ENCODE results near the gene ABCF1. TPM values are rescaled to one million over a fixed set of nuclear protein-coding genes. Genes with fewer than 3 reads are reported as not detected.
"Not testable (repeated sequence)": the region's sequence is repeated elsewhere in the genome, so short reads cannot be mapped to it uniquely, and the experiment has no call there.

The ABCF1 gene
- 10 to 100 TPM; 41.7 to 46.4 (median 45.0) TPM for total RNA-seq

DNA sequence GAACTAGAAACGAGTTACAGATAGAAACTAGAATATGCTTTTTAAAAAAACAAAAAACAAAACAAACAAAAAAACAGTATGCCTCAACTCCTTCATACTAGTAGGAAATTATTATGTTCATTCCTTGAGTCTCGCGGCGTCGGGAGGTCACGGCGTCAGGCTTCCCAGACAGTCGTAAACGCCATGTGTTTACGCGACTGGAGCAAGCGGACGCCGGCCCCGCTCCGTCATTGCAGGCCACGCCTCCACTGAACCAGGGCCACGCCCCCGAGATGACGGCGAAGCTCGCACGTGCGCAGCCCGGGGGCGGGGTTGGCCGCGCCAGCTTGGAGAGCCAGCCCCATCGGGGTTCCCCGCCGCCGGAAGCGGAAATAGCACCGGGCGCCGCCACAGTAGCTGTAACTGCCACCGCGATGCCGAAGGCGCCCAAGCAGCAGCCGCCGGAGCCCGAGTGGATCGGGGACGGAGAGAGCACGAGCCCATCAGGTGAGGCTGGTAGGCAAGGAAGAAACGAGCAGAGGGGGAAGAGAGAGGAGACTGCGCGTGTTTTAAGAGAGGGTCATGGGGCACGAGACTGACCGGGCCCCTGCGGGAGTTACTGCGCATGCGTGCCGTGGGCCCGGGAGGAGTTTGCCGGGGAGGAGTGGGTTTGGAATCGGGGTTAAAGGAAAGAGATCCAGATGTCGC is at the start of gene ABCF1:
Gene ABCF1 (plus strand): TSS at position 368 of the 687 bp plus-strand sequence. CDS start 46 bp downstream, at position 414.
- Histone ChIP-seq H3K27me3 (no peaks in the 10 kb centered on the region), H3K9me3 (no peaks in the 10 kb centered on the region), H3K36me3 (peaks cover 5% of the 10 kb centered on the region), H3K4me1 (peaks cover 37% of the 10 kb centered on the region), H3K4me3 (peak within 1 kb of the TSS; percentile 71), H3K27ac (peak within 1 kb of the TSS; percentile 94)
- under 1% methylated on average over 54 of the region's 59 CpGs for WGBS
- DNase-seq (ENCODE audit: low spot score in 2 of 2): peak; percentile 99
- peak; percentile 51 to 90 (median 87) for TF ChIP-seq POLR2AphosphoS5 (IDR thresholded peaks at IDR 0.05)
- peak in 1 of 2 donors; percentile 58 for TF ChIP-seq POLR2A (IDR thresholded peaks at IDR 0.05)
- TF ChIP-seq EP300 (IDR thresholded peaks at IDR 0.05): no peak
- TF ChIP-seq, protein P1, sequence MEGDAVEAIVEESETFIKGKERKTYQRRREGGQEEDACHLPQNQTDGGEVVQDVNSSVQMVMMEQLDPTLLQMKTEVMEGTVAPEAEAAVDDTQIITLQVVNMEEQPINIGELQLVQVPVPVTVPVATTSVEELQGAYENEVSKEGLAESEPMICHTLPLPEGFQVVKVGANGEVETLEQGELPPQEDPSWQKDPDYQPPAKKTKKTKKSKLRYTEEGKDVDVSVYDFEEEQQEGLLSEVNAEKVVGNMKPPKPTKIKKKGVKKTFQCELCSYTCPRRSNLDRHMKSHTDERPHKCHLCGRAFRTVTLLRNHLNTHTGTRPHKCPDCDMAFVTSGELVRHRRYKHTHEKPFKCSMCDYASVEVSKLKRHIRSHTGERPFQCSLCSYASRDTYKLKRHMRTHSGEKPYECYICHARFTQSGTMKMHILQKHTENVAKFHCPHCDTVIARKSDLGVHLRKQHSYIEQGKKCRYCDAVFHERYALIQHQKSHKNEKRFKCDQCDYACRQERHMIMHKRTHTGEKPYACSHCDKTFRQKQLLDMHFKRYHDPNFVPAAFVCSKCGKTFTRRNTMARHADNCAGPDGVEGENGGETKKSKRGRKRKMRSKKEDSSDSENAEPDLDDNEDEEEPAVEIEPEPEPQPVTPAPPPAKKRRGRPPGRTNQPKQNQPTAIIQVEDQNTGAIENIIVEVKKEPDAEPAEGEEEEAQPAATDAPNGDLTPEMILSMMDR (IDR thresholded peaks at IDR 0.05): no peak

DNA sequence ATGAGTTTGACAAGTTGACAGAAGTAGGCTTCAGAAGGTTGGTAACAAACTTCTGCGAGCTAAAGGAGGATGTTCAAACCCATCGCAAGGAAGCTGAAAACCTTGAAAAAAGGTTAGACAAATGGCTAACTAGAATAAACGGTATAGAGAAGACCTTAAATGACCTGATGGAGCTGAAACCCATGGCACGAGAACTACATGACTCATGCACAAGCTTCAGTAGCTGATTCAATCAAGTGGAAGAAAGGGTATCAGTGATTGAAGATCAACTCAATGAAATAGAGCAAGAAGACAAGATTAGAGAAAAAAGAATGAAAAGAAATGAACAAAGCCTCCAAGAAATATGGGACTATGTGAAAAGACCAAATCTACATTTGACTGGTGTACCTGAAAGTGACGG is 49.3 kb upstream of the ABCF1 start:
- not testable (repeated sequence) for H3K4me3 ChIP-seq; H3K36me3 ChIP-seq; H3K27me3 ChIP-seq; H3K9me3 ChIP-seq; DNase-seq (ENCODE audit: low spot score in 2 of 2)
- whole genome bisulfite sequencing: 72% methylated on average over 5 of the region's 5 CpGs
- peak overlapping the region; percentile 60 for H3K27ac ChIP-seq
- H3K4me1 ChIP-seq: peaks cover 31% of the 10 kb centered on the region

DNA sequence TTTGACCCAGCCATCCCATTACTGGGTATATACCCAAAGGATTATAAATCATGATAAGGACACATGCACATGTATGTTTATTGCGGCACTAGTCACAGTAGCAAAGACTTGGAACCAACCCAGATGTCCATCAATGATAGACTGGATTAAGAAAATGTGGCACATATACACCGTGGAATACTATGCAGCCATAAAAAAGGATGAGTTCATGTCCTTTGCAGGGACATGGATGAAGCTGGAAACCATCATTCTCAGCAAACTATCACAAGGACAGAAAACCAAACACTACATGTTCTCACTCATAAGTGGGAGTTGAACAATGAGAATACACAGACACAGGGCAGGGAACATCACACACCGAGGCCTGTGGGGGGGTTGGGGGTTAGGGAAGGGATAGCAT is 44.8 kb upstream of the ABCF1 start:
- 96% methylated on average over 3 of the region's 3 CpGs for WGBS
- peaks cover 19% of the 10 kb centered on the region for H3K4me1 ChIP-seq
- not testable (repeated sequence) for H3K27ac ChIP-seq; H3K36me3 ChIP-seq; H3K27me3 ChIP-seq; DNase-seq (ENCODE audit: low spot score in 2 of 2); H3K4me3 ChIP-seq; H3K9me3 ChIP-seq

DNA sequence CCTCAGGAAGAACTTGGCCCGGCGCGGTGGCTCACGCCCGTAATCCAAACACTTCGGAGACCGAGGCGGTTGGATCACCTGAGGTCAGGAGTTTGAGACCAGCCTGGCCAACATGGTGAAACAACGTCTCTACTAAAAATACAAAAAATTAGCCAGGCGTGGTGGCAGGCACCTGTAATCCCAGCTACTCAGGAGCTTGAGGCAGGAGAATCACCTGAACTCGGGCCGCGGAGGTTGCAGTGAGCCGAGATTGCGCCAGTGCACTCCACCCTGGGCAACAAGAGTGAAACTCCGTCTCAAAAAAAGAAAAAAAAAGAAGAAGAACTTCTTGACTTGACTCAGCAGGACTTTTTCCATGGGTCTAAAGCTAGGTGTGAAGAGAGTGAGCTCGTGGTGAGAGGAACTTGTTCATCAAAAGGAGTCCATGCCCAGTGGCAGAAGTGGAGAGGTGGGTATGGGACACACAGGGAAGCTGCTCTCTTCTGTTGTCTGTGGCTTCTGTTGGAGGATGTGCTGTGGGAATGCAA is 41.8 kb upstream of the ABCF1 start:
- not testable (repeated sequence) for H3K27ac ChIP-seq; DNase-seq (ENCODE audit: low spot score in 2 of 2); H3K36me3 ChIP-seq; H3K4me3 ChIP-seq; H3K9me3 ChIP-seq; H3K27me3 ChIP-seq
- 86% methylated on average over 17 of the region's 17 CpGs for WGBS
- peaks cover 12% of the 10 kb centered on the region for H3K4me1 ChIP-seq

DNA sequence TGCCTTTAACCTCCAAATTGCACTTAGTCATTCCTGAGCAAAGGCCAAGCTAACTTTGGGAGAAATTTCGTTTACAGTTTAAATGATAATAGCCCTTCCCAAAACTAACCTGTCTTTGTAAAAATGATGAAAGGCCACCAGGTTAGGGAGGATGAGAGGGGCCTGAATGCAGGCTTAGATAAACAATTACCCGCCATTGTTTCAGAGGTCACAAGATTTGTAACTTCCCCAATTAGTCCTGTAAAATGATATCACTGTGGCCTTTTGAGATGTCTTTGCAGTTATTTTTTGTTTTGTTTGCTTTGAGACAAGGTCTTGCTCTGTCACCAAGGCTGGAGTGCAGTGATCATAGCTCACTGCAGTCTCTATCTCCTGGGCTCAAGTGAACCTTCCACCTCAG is 41.2 kb upstream of the ABCF1 start:
- peaks cover 12% of the 10 kb centered on the region for H3K4me1 ChIP-seq
- H3K9me3 ChIP-seq: no peaks in the 10 kb centered on the region
- WGBS: 77% methylated on average over 2 of the region's 2 CpGs
- H3K27me3 ChIP-seq: no peaks in the 10 kb centered on the region
- no peak for TF ChIP-seq EP300 (IDR thresholded peaks at IDR 0.05)
- TF ChIP-seq, protein P1 (IDR thresholded peaks at IDR 0.05): no peak
- TF ChIP-seq POLR2AphosphoS5 (IDR thresholded peaks at IDR 0.05): no peak
- H3K4me3 ChIP-seq: no peak overlapping the region
- no peak for DNase-seq (ENCODE audit: low spot score in 2 of 2)
- H3K27ac ChIP-seq: no peak overlapping the region
- H3K36me3 ChIP-seq: no peaks in the 10 kb centered on the region

DNA sequence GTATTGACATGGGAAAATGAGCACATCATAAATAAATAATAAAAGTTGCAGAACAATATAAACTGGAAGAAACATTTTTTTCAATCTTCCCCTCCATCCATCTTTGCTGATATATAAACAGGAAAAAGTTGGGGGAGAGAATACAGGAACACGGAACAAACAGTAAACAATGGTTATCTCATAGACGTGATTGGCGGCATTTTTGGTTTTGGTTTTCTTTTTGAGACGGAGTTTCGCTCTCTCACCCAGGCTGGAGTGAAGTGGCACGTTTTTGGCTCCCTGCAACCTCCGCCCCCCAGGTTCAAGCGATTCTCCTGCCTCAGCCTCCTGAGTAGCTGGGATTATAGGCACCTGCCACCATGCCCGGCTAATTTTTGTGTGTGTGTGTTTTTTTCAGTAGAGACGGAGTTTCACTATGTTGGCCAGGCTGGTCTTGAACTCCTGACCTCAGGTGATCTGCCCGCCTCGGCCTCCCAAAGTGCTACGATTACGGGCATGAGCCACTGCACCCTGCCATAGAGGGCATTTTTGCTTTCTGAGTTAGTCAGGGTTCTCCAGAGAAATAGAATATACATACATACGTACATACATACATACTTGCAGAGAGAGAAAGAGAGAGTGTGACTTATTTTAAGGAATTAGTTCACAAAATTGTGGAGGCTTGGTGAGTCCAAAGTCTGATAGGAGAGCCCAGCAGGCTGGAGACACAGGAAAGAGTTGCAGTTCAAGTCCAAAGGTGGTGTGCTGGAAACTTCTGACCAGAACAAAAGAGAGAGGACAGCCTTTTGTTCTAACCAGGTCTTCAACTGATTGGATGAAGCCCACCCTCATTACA is 37.6 kb upstream of the ABCF1 start:
- Histone ChIP-seq H3K36me3 (no peaks in the 10 kb centered on the region), H3K9me3 (no peaks in the 10 kb centered on the region), H3K27me3 (no peaks in the 10 kb centered on the region), H3K4me1 (no peaks in the 10 kb centered on the region), H3K27ac (no peak overlapping the region), H3K4me3 (no peak overlapping the region)
- TF ChIP-seq POLR2AphosphoS5 (IDR thresholded peaks at IDR 0.05): no peak
- TF ChIP-seq EP300 (IDR thresholded peaks at IDR 0.05): no peak
- TF ChIP-seq, protein P1 (IDR thresholded peaks at IDR 0.05): no peak
- no peak for TF ChIP-seq POLR2A (IDR thresholded peaks at IDR 0.05)
- 82% methylated on average over 15 of the region's 15 CpGs for WGBS
- DNase-seq (ENCODE audit: low spot score in 2 of 2): no peak

Measured in suprapubic skin (tissue), 4 donors.